GM21737 (cell line): ENCODE results near the gene PTPN7.
"Not testable (repeated sequence)": the region's sequence is repeated elsewhere in the genome, so short reads cannot be mapped to it uniquely, and the experiment has no call there.

Experiments used
- ATAC-seq: cut with Tn5 transposase; IDR thresholded peaks from one replicate; pipeline ENCODE4 v1.9.1; 2021; ENCODE audit warnings: mild to moderate bottlenecking, moderate library complexity; ENCODE audit not compliant: unreplicated experiment

Gene PTPN7

DNA sequence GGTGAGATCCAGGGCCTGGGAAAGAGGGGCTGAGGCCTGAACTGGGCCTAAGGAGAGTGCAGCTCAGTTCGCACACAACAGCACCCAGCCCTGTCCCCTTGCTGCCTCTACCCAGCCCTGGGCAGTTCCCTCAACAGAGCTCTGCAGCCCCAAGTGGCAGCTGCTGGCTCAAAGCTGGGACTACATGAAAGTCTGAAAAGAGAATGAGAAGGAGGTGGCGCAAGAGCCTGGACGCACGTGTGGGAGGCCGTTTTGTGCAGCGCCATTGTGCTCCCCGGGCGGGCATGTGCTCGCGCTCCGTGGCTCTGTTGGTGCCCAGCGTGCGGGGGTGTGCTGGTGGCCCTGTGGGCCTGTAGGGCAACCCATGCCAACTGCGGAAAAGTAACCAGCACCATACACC, 27.4 kb downstream of the PTPN7 start:
- no peak for ATAC-seq

DNA sequence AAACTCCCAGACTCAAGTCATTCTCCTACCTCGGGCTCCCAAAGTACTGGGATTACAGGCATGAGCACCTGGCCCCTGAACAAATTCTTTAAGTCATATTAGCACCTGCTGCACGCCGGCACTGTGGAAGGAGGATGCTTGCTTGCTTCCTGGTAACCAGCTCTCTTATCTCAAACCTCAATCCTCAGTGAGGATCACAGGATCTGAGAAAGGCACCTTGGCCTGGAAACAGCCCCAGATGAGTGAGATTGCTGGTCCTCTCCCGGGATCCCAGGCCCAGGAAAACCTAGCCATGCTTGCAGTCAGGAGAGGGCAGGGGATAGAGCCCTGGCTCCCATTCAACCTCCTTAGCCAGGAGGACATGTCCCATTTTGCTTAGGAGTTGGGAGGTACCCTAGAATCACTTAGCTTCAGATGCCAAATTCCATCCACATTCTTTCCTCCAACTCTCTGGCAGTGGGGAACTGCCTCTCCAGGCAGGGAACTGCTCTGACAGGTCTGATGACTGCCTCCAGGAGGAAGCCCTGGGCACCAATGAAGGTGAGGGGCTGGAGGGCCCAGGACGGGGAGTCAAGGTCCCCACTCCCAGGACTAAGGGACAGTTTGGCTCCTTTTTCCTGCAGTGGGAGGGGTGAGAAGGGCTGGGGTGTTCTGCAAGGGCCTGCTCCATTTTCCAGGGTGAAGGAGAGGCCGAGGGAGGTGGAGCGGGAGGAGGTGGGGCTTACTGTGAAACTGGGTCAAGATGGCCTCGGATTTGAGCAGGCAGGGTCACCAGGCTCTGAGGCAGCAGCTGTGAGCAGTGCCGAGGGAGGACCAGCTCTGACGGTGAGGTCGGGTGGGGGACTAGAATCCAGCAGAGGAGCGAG, 28.2 kb downstream of the PTPN7 start:
- no peak for ATAC-seq

DNA sequence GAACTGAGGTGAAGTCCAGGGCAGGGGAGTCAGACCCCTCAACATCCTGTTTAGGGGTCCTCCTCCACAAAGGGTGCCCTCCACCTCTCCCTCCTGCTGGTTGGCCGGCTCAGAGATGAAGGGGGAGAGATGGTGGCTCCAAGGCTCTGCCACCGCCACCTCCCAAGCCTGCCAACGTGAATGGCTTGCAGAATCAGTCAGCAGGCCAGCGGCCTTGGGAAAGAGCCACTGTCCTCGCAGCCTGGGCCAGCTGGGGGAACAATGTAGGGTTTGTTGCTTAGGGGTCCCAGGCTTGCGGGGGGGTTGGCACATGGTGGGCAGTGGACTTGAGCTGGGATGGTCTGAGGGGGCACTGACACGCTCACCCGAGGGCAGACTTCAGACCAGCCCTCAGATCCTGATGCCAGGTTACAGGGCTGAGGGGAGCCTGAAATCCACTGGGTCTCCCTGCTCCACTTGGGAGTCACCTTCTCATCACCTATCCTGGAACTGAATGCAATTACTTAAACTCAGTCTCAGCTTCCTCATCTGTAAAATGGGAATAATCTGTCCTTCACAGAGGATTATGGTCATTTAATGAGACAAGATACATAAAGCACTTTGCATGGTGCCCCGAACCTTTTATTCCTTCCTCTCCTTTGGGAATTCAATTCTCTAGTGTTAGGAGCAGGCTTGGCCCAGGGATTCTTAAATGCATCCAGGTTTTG, 29.4 kb downstream of the PTPN7 start:
- ATAC-seq, result no peak

DNA sequence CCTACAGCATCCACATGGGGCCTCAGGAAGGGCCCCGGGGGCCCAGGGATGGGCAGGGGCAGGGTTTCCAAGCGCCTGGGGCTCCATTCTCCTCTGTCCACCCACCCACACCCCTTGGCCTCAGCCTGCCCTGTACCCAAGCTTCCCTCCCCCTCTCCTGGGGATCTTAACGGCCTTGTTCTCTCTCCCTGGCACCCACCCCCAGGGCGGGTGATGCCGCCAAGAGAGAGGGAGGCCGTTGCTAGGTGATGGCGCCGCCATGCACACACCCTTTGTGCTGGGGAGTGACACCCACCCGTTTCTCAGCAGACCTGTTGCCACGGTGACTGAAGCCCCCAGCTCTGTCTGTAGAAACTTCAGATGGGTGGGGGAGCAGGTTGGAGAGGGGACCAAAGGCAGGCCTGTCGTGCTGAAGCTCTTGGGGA, 30.1 kb downstream of the PTPN7 start:
- no peak for ATAC-seq

DNA sequence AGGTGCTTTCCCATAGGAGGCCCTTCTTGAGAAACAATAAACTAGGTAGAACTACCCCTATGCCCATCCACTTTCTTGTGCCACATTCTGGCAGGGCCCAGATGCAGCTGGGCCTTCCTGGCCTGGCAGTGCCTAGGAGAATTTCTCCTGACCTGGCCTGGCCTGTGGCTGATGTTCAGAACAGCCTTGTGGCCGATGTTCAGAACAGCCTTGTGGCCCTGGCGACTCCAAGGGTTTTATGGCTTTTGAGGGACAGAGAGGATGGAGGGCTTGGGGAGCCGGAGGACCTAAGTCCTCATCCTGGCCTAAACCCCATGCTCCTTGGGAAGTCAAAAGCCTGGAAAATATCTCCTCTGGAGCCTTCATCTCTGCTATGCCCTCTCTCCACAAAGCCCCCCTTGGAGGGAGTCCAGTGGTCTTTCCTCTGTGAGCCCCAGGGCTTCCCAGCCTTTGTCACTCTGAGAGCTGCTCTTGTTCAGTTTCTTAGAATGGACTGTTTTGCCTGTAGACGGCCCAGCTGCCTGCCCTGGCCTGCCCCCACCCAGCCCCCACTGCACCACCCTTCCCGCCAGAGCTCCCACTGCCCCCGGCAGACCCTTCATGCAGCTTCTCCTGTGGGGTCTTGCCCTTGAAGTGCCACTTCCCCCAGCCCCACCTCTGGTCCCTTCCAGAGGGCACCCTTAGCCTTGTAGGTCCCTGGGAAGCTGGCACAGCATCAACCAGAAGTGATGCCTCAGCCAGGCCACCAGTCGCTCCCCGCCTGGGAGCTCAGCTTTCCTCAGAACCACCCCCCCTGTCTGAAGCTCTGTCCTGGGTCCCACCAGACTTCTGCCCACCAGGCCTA, 30.7 kb downstream of the PTPN7 start:
- no peak for ATAC-seq

DNA sequence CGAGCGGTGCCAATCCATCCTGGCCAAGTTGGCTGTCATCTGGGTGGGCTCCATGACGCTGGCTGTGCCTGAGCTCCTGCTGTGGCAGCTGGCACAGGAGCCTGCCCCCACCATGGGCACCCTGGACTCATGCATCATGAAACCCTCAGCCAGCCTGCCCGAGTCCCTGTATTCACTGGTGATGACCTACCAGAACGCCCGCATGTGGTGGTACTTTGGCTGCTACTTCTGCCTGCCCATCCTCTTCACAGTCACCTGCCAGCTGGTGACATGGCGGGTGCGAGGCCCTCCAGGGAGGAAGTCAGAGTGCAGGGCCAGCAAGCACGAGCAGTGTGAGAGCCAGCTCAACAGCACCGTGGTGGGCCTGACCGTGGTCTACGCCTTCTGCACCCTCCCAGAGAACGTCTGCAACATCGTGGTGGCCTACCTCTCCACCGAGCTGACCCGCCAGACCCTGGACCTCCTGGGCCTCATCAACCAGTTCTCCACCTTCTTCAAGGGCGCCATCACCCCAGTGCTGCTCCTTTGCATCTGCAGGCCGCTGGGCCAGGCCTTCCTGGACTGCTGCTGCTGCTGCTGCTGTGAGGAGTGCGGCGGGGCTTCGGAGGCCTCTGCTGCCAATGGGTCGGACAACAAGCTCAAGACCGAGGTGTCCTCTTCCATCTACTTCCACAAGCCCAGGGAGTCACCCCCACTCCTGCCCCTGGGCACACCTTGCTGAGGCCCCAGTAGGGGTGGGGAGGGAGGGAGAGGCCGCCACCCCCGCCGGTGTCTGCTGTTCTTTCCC, 32.4 kb downstream of the PTPN7 start:
- ATAC-seq, result no peak

DNA sequence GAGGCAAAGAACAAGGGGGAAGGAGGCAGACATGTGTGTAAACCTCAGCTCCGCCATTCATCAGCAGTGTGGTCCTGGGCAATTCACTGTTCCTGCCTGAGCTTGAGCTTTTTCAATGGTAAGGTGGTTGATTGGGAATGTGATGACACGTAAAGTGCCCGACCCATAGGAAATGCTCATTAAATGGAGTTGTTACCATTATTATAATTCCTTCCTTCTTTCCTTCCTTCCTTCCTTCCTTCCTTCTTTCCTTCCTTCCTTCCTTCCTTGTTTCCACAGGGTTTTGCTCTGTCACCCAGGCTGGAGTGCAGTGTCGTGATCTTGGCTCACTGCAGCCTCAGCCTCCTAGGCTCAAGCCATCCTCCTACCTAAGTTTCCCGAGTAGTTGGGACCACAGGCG, 33.3 kb downstream of the PTPN7 start:
- no peak for ATAC-seq

DNA sequence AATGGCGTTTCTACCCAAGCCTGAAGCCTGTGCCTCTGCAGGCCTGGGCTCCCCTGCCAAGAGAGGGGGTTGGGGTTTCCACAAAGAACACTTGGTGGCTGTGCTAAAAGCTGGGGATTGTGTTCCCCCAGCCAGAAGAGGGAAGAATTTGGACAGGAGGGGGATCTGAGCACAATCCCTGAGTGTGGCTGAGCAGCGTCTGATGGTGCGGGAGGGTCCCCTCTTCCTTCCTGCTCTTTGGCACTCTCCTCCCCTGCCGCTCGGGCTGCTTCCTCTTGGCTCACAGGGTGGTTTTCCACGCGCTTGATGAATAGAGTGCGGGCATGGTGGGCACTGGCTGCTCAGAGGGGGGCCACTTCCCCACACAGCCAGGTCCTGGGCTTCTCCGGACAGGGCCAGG, 34.0 kb downstream of the PTPN7 start:
- ATAC-seq, result no peak

DNA sequence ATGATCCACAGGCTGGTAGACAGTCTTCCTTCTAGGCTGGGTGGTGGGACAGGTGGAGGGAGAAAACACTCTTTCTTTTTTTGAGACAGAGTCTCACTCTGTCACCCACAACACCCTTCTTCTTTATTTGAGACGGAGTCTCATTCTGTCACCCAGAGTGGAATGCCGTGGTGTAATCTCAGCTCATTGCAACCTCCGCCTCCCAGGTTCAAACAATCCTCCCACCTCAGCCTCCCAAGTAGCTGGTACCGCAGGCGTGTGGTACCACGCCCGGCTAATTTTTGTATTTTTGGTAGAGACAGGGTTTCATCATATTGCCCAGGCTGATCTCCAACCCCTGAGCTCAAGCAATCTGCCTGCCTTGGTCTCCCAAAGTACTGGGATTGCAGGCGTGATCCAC, 34.8 kb downstream of the PTPN7 start:
- ATAC-seq, result no peak

DNA sequence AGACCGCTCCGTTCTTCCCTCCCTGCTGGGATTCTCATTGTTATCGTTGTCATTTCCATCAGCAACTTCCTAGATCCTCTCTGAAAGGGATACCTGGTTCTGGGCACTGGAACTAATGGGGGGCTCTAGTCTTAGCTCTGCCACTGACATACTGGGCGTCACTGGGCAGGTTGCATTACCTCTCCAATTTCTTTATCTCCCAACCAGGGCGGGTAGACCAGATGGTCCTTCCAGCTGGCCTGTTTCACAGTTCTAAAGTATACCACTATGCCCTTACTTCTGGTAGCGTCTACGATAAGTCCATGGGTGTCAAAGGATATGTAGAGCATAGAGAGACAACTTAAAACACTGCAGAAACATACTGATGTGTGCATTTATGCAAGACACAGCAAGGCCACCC, 36.3 kb downstream of the PTPN7 start:
- no peak for ATAC-seq

DNA sequence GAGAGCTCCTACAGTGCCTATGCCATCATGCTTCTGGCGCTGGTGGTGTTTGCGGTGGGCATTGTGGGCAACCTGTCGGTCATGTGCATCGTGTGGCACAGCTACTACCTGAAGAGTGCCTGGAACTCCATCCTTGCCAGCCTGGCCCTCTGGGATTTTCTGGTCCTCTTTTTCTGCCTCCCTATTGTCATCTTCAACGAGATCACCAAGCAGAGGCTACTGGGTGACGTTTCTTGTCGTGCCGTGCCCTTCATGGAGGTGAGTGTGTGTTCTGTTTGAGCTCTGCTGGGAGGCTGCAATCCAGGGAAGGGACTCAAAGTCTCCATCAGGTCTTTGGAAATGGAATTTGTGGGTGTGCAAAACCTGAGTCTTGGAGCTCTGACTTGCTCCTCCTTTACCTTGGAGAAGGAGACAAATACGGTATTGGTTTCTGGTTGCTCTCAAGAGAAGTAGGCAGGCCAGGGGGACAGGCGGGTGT, 37.0 kb downstream of the PTPN7 start:
- ATAC-seq, result no peak

DNA sequence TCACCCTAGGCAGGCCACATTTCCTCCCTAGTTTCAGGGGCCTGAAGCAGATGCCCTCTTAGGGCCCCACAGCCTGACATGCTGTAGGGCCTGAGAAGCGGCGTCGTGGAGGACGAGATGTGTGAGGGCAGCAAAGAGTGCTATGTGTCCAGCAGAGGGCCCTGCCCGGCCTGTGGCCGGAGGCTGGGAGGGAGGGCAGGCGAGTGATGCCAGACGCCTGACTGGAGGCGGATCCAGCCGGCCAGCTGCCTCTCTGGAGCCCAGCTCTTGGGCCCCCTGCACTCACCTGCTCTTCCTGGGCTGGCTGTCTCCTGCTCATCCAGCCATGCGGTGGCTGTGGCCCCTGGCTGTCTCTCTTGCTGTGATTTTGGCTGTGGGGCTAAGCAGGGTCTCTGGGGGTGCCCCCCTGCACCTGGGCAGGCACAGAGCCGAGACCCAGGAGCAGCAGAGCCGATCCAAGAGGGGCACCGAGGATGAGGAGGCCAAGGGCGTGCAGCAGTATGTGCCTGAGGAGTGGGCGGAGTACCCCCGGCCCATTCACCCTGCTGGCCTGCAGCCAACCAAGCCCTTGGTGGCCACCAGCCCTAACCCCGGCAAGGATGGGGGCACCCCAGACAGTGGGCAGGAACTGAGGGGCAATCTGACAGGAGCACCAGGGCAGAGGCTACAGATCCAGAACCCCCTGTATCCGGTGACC, 37.6 kb downstream of the PTPN7 start, which contains the start of gene GPR37L1:
Gene GPR37L1, plus strand, starts transcription at position 279 of the 697 bp plus-strand sequence. Its CDS starts 47 bp downstream, at position 326.
- no peak for ATAC-seq

DNA sequence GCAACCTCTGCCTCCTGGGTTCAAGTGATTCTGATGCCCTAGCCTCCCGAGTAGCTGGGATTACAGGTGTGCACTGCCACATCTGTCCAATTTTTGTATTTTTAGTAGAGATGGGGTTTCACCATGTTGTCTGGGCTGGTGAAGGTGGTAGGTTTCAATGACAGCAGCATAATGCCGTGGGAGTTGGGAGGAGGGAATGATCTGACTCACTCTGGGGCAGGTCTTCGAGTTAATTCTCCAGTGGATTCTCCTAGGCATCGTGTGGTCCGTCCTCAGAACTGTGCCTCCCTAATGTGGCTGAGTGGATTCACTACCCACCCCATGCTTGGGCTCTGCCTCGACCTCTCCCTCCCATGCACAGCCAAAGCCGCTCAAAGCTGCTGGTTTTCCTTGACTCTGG, 39.4 kb downstream of the PTPN7 start:
- no peak for ATAC-seq

DNA sequence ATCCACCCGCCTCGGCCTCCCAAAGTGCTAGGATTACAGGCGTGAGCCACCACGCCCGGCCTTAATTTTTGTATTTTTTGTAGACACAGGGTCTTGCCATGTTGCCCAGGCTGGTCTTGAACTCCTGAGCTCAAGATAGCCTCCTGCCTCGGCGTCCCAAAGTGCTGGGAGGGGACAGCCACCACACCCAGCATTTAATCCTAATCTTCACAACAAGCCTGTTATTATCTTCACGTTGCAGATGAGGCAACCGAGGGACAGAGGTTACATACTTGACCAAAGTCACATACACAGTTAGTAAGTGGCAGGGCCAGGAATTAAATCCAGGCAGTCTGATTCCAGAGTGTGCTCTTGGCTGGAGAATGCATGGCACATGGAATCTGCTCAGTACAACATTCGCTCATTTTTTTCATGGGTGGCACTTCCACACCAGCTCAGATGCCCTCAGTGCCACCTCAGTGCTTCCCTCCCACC, 42.5 kb downstream of the PTPN7 start:
- no peak for ATAC-seq

DNA sequence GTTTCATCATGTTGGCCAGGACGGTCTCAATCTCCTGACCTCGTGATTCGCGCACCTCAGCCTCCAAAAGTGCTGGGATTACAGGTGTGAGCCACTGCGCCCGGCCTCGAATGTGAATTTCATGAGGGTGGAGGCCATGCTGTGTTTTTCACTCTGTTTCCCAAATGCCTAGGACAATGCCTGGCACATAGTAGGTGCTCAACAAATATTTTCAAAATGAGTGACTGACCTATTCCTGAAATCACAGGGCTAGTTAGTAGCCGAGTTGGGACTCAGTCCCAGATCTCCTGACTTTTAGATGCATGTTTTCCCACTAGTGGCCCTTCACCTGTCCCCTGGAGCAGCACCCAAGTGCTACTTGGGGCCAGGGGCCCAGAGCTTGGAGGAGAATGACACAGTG, 44.1 kb downstream of the PTPN7 start:
- no peak for ATAC-seq

DNA sequence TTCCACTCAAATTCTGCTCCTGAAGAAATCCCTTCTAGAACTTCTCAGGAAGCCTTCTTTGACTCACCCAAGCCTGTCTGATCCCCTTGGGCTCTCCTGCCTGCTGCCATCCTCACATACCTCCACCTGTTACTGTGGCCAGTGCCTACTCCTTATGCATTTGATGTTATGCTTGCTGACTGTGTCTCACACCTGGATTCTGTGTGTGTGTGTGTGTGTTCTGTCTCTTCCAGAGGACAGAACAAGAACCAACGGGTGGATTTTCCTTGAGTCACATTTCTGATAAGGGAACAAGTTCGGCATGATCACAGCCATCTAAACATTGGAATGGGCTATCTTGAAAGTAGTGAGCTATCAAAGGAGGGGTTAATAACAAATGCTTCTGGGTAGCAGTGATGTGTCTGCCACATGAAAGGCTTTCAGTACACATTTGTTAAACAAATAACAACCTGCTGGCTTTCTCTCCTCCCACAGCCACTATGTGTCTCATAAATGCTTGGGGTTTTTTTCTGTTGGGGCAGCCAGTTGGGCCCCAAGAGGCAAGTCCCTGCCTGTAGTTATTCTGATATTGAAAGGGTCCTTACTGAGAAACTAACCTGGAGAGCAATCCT, 46.6 kb downstream of the PTPN7 start:
- ATAC-seq, result no peak

DNA sequence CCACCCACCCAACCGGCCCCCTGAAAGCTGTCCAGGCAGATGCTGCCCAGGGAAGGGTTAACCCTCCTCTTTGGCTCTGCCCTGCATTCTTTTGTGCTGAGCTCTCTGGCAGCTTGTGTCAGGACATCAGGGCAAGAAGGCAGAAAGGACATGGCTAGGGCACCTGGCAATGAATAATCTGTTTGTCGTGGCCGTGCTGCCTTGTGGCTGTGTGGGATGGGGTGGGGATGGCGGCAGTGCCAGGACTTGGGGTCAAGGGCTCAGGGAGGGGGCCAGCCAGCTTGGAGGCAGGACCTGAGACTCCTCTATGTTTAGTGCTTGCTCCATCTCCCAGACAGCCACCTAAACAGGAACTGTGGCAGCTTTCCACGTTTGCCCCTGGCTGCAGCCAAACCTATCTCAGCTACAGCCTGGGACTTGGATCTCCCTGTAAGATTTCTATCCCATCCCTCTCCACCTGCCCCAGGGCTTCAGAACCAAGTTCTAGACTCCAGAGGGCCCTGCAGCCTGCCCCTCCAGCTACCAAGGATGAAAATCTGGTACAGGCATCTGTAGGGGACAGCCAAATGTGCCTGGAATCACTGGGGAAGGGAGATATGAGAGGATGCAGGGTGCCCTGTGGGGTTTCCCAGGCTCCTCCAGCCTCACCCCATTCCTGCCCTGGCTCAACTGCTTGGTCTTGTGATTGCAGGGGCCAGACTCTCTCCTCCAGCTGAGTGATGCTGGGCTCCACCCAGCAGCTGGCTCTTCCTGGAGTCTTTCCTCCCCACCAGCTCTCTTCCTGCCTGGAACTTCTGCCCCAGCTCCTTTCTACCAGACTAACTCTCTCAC, 47.3 kb downstream of the PTPN7 start:
- no peak for ATAC-seq

DNA sequence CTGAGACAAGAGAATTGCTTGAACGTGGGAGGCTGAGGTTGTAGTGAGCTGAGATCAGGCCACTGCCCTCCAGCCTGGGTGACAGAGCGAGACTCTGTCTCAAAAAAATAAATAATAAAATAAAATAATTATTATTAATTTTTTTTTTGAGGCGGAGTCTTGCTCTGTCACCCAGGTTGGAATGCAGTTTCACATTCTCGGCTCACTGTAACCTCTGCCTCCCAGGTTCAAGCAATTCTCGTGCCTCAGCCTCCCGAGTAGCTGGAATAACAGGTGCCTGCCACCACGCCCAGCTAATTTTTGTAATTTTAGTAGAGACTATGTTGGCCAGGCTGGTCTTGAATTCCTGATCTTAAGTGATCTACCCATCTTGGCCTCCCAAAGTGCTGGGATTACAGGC, 48.8 kb downstream of the PTPN7 start:
- not testable (repeated sequence) for ATAC-seq
